ENCODE results near the gene ADAMTS12. TPM values are rescaled to one million over a fixed set of nuclear protein-coding genes. Genes with fewer than 3 reads are reported as not detected.
A peak's percentile ranks its signal among the peaks of the same experiment; 100 is the strongest.

The ADAMTS12 gene
- 1 to 10 TPM in 3 of 4 donors, under 1 TPM in 1; 0.54 to 1.4 (median 1.1) TPM for total RNA-seq
- polyA plus RNA-seq, result 0.54 TPM
- long read RNA-seq, donor 1, result 0 reads
- long read RNA-seq, donor 2, result 0 reads
- long read RNA-seq, donor 3, result 0 reads
- long read RNA-seq, donor 4, result 0 reads

- Histone ChIP-seq H3K27me3 (ENCODE audit: control insufficient read depth, insufficient read depth) (no peaks in the 10 kb centered on the region), H3K9me3 (ENCODE audit: control insufficient read depth, low read length) (peaks cover 1% of the 10 kb centered on the region), H3K4me3 (ENCODE audit: low read length) (peak within 1 kb of the TSS; percentile 70), H3K4me1 (ENCODE audit: control insufficient read depth, insufficient read depth, low read length) (peaks cover 4% of the 10 kb centered on the region), H3K27ac (ENCODE audit: low read length) (peak within 1 kb of the TSS; percentile 13)
- WGBS, result 2% methylated on average over 45 of the region's 45 CpGs
- intact Hi-C loops (cut with DNase I), result no loop called here
- ATAC-seq (peak; percentile 72 to 89), DNase-seq (peak; percentile 59 to 83 (median 70))
These were observed at the start of gene ADAMTS12 for GRCh38 chr5:33891788-33892619. TSS of gene ADAMTS12 (minus strand) at chr5:33891990. CDS start at chr5:33891856, 134 bp downstream.

GRCh38 chr5:33941090-33941489, 49.3 kb upstream of the ADAMTS12 start:
- DNase-seq (no peak), ATAC-seq (no peak)
- H3K4me1 ChIP-seq (ENCODE audit: control insufficient read depth, insufficient read depth, low read length), result no peaks in the 10 kb centered on the region
- WGBS, result 85% methylated on average over 5 of the region's 5 CpGs
- no peaks in the 10 kb centered on the region for H3K9me3 ChIP-seq (ENCODE audit: control insufficient read depth, low read length)
- intact Hi-C loops (cut with DNase I), result no loop called here
- no peaks in the 10 kb centered on the region for H3K27me3 ChIP-seq (ENCODE audit: control insufficient read depth, insufficient read depth)
- no peak overlapping the region for H3K4me3 ChIP-seq (ENCODE audit: low read length)
- no peak overlapping the region for H3K27ac ChIP-seq (ENCODE audit: low read length)

- intact Hi-C loops (cut with DNase I), result loop anchor here in 1 of 4 donors (10.0 kb wide), 2 partner anchors 475 to 505 kb away; no protein-coding TSS in a partner anchor
- Histone ChIP-seq H3K27ac (ENCODE audit: low read length) (no peak overlapping the region), H3K4me1 (ENCODE audit: control insufficient read depth, insufficient read depth, low read length) (no peaks in the 10 kb centered on the region), H3K9me3 (ENCODE audit: control insufficient read depth, low read length) (no peaks in the 10 kb centered on the region), H3K4me3 (ENCODE audit: low read length) (no peak overlapping the region), H3K27me3 (ENCODE audit: control insufficient read depth, insufficient read depth) (no peaks in the 10 kb centered on the region)
- DNase-seq (no peak), ATAC-seq (no peak)
- 77% methylated on average over 8 of the region's 8 CpGs for WGBS
These were observed 47.9 kb upstream of the ADAMTS12 start for GRCh38 chr5:33939556-33940262.

GRCh38 chr5:33938881-33939280, 47.1 kb upstream of the ADAMTS12 start:
- no peaks in the 10 kb centered on the region for H3K27me3 ChIP-seq (ENCODE audit: control insufficient read depth, insufficient read depth)
- no peaks in the 10 kb centered on the region for H3K9me3 ChIP-seq (ENCODE audit: control insufficient read depth, low read length)
- DNase-seq (peak in 1 of 3 donors; percentile 28), ATAC-seq (no peak)
- H3K4me1 ChIP-seq (ENCODE audit: control insufficient read depth, insufficient read depth, low read length), result no peaks in the 10 kb centered on the region
- intact Hi-C loops (cut with DNase I), result loop anchor here in 1 of 4 donors (10.0 kb wide), 2 partner anchors 474 to 504 kb away; no protein-coding TSS in a partner anchor
- WGBS, result 20% methylated on average over 15 of the region's 15 CpGs
- H3K27ac ChIP-seq (ENCODE audit: low read length), result no peak overlapping the region
- H3K4me3 ChIP-seq (ENCODE audit: low read length), result no peak overlapping the region

- H3K27ac ChIP-seq (ENCODE audit: low read length), result no peak overlapping the region
- 21% methylated on average over 14 of the region's 14 CpGs for WGBS
- H3K9me3 ChIP-seq (ENCODE audit: control insufficient read depth, low read length), result no peaks in the 10 kb centered on the region
- no peak overlapping the region for H3K4me3 ChIP-seq (ENCODE audit: low read length)
- no peaks in the 10 kb centered on the region for H3K27me3 ChIP-seq (ENCODE audit: control insufficient read depth, insufficient read depth)
- ATAC-seq (no peak), DNase-seq (no peak)
- intact Hi-C loops (cut with DNase I), result loop anchor here in 1 of 4 donors (10.0 kb wide), 2 partner anchors 474 to 504 kb away; no protein-coding TSS in a partner anchor
- no peaks in the 10 kb centered on the region for H3K4me1 ChIP-seq (ENCODE audit: control insufficient read depth, insufficient read depth, low read length)
These were observed 46.7 kb upstream of the ADAMTS12 start for GRCh38 chr5:33938507-33938796.

GRCh38 chr5:33937707-33938506, 46.1 kb upstream of the ADAMTS12 start:
- H3K27me3 ChIP-seq (ENCODE audit: control insufficient read depth, insufficient read depth), result no peaks in the 10 kb centered on the region
- intact Hi-C loops (cut with DNase I), result loop anchor here in 1 of 4 donors (10.0 kb wide), 2 partner anchors 473 to 503 kb away; no protein-coding TSS in a partner anchor
- 20% methylated on average over 54 of the region's 54 CpGs for WGBS
- H3K27ac ChIP-seq (ENCODE audit: low read length), result no peak overlapping the region
- no peak for ATAC-seq
- no peaks in the 10 kb centered on the region for H3K4me1 ChIP-seq (ENCODE audit: control insufficient read depth, insufficient read depth, low read length)
- H3K4me3 ChIP-seq (ENCODE audit: low read length), result no peak overlapping the region
- DNase-seq, result peak in 2 of 3 donors; percentile 29 to 30
- no peaks in the 10 kb centered on the region for H3K9me3 ChIP-seq (ENCODE audit: control insufficient read depth, low read length)

GRCh38 chr5:33937017-33937706, 45.4 kb upstream of the ADAMTS12 start:
- intact Hi-C loops (cut with DNase I), result loop anchor here in 1 of 4 donors (10.0 kb wide), 2 partner anchors 472 to 502 kb away; no protein-coding TSS in a partner anchor
- no peaks in the 10 kb centered on the region for H3K27me3 ChIP-seq (ENCODE audit: control insufficient read depth, insufficient read depth)
- no peak for ATAC-seq
- H3K9me3 ChIP-seq (ENCODE audit: control insufficient read depth, low read length), result no peaks in the 10 kb centered on the region
- no peak overlapping the region for H3K27ac ChIP-seq (ENCODE audit: low read length)
- WGBS, result 29% methylated on average over 54 of the region's 54 CpGs
- DNase-seq, result peak in 1 of 3 donors; percentile 57
- no peak overlapping the region for H3K4me3 ChIP-seq (ENCODE audit: low read length)
- no peaks in the 10 kb centered on the region for H3K4me1 ChIP-seq (ENCODE audit: control insufficient read depth, insufficient read depth, low read length)

GRCh38 chr5:33936381-33937016, 44.7 kb upstream of the ADAMTS12 start, which contains the start of gene RXFP3:
TSS of gene RXFP3 (plus strand) at chr5:33936386. CDS start at chr5:33936741, 355 bp downstream.
- intact Hi-C loops (cut with DNase I), result loop anchor here in 1 of 4 donors (10.0 kb wide), 2 partner anchors 472 to 502 kb away; no protein-coding TSS in a partner anchor
- DNase-seq, result peak in 2 of 3 donors; percentile 33 to 42

GRCh38 chr5:33936004-33936380, 44.2 kb upstream of the ADAMTS12 start:
- 2% methylated on average over 30 of the region's 30 CpGs for WGBS
- intact Hi-C loops (cut with DNase I), result loop anchor here in 1 of 4 donors (10.0 kb wide), 2 partner anchors 471 to 501 kb away; no protein-coding TSS in a partner anchor
- Histone ChIP-seq H3K4me1 (ENCODE audit: control insufficient read depth, insufficient read depth, low read length) (no peaks in the 10 kb centered on the region), H3K27ac (ENCODE audit: low read length) (no peak overlapping the region), H3K27me3 (ENCODE audit: control insufficient read depth, insufficient read depth) (no peaks in the 10 kb centered on the region), H3K4me3 (ENCODE audit: low read length) (peak overlapping the region; percentile 4), H3K9me3 (ENCODE audit: control insufficient read depth, low read length) (no peaks in the 10 kb centered on the region)
- DNase-seq, result peak; percentile 68 to 87 (median 80)
- ATAC-seq, result peak; percentile 89 to 91

More at GRCh38 chr5:33936381-33937016, 44.7 kb upstream of the ADAMTS12 start, which contains the start of gene RXFP3:
- peak; percentile 48 to 54 for ATAC-seq
- Histone ChIP-seq H3K4me3 (ENCODE audit: low read length) (peak within 1 kb of the TSS; percentile 4), H3K4me1 (ENCODE audit: control insufficient read depth, insufficient read depth, low read length) (no peaks in the 10 kb centered on the region), H3K9me3 (ENCODE audit: control insufficient read depth, low read length) (no peaks in the 10 kb centered on the region), H3K27me3 (ENCODE audit: control insufficient read depth, insufficient read depth) (no peaks in the 10 kb centered on the region), H3K27ac (ENCODE audit: low read length) (no peak within 1 kb of the TSS)
- WGBS, result 4% methylated on average over 45 of the region's 45 CpGs

Measured in right cardiac atrium (tissue), 5 donors.